AG04450 (cell line): ENCODE results near the gene REC8. TPM values are rescaled to one million over a fixed set of nuclear protein-coding genes. Genes with fewer than 3 reads are reported as not detected.

Source experiments
- CTCF ChIA-PET: fragments of 300-600, 350-600 bp; formaldehyde crosslinking; extraction: SDS; loops from one replicate; lab custom pipeline; 2022; ENCODE audit warnings: antibody characterized with exemption, inconsistent platforms; lab: Charles Lee
- POLR2A ChIA-PET: fragments of 350-600 bp; formaldehyde crosslinking; extraction: SDS; loops from one replicate; lab custom pipeline; 2021; ENCODE audit warnings: antibody characterized with exemption, inconsistent platforms; lab: Yijun Ruan, JAX
- DNase-seq: peaks from one replicate; pipeline ENCODE4 v3.0.0-alpha.2; 2011; ENCODE audit warnings: low read depth, low spot score
- H3K27ac ChIP-seq: one replicate; pipeline ENCODE4 v1.5.1; 2012; ENCODE audit warnings: low read depth, low read length, control low read depth
- H3K27me3 ChIP-seq: one replicate; pipeline ENCODE4 v1.6.0; 2012; ENCODE audit warnings: low read length; ENCODE audit not compliant: control insufficient read depth, insufficient read depth
- H3K4me3 ChIP-seq: 2 replicates; pipeline ENCODE4 v1.5.1; 2011; ENCODE audit warnings: mild to moderate bottlenecking, low read depth, low read length, control low read depth
- H3K9me3 ChIP-seq: 2 replicates; pipeline ENCODE4 v1.5.1; 2012; ENCODE audit warnings: low read length; ENCODE audit not compliant: control insufficient read depth, insufficient read depth
- CTCF ChIP-seq: IDR thresholded peaks from 2 replicates; pipeline ENCODE4 v1.5.1; 2011; ENCODE audit warnings: low read depth, low read length, control low read depth, inconsistent platforms
- polyA plus RNA-seq: library from polyadenylated mRNA; depleted of rRNA; stranded (reverse); fragments of >200 nt; gene quantifications from 2 replicates; pipeline ENCODE4 v1.2.3, GENCODE V29; 2011

REC8 gene
- polyA plus RNA-seq, 1 experiment = 1.5 TPM

- DNase-seq = no peak
- ChIA-PET POLR2A (interaction anchor here (0.7 kb wide), 1 partner anchor 90 kb away, joined by 3 read pairs; the partner anchor contains the start of genes DCAF11 and NRL), CTCF (interaction anchor here (0.6 to 0.9 kb wide), 3 partner anchors 66 to 102 kb away, joined by 3 to 4 read pairs (median 3); partner anchors contain the start of gene RABGGTA)
- no peak for TF ChIP-seq CTCF
- no peak overlapping the region for H3K27ac ChIP-seq
- no peak overlapping the region for H3K4me3 ChIP-seq
- peaks cover 5% of the 10 kb centered on the region for H3K9me3 ChIP-seq
- H3K27me3 ChIP-seq = no peaks in the 10 kb centered on the region
Observed at GRCh38 chr14:24204163-24205146, 32.6 kb downstream of the REC8 start.

- DNase-seq = no peak
- POLR2A ChIA-PET = no interaction called here
- Histone ChIP-seq H3K27ac (no peak overlapping the region), H3K27me3 (no peaks in the 10 kb centered on the region), H3K4me3 (no peak overlapping the region), H3K9me3 (peaks cover 3% of the 10 kb centered on the region)
- CTCF ChIA-PET = no interaction called here
- TF ChIP-seq CTCF = no peak
Observed at GRCh38 chr14:24206260-24207103, 34.6 kb downstream of the REC8 start.

- Histone ChIP-seq H3K27ac (no peak overlapping the region), H3K9me3 (no peaks in the 10 kb centered on the region), H3K27me3 (no peaks in the 10 kb centered on the region), H3K4me3 (no peak overlapping the region)
- TF ChIP-seq CTCF = no peak
- CTCF ChIA-PET = no interaction called here
- POLR2A ChIA-PET = no interaction called here
- no peak for DNase-seq
Observed at GRCh38 chr14:24207104-24207551, 35.2 kb downstream of the REC8 start.

- ChIA-PET CTCF (no interaction called here), POLR2A (no interaction called here)
- no peak for DNase-seq
- Histone ChIP-seq H3K9me3 (no peaks in the 10 kb centered on the region), H3K27ac (no peak overlapping the region), H3K27me3 (no peaks in the 10 kb centered on the region), H3K4me3 (no peak overlapping the region)
- TF ChIP-seq CTCF = no peak
Observed at GRCh38 chr14:24207625-24208024, 35.7 kb downstream of the REC8 start.
